ENCODE measurements around the gene GOLGA6L1. TPM values are rescaled to one million over a fixed set of nuclear protein-coding genes. Genes with fewer than 3 reads are reported as not detected.

GOLGA6L1 gene, protein sequence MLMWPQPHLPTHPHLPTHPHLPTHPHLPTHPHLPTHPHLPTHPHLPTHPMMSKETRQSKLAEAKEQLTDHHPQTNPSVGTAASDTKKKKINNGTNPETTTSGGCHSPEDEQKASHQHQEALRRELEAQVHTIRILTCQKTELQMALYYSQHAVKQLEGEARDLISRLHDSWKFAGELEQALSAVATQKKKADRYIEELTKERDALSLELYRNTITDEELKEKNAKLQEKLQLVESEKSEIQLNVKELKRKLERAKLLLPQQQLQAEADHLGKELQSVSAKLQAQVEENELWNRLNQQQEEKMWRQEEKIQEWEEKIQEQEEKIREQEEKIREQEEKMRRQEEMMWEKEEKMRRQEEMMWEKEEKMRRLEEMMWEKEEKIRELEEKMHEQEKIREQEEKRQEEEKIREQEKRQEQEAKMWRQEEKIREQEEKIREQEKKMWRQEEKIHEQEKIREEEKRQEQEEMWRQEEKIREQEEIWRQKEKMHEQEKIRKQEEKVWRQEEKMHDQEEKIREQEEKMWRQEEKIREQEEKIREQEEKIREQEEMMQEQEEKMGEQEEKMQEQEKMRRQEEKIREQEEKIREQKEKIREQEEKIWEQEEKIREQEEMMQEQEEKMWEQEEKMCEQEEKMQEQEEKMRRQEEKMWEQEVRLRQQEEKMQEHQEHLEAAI
- not detected for total RNA-seq

GRCh38 chr15:23136722-23137121, at the start of gene GOLGA6L1:
Gene GOLGA6L1 (minus strand): TSS chr15:23136822. CDS start chr15:23136731, 91 bp downstream.

Small RNA genes lying within 50 kb of the gene (small RNA-seq; reads per million reads assigned to genes)
- 0 reads per million in 2 donors for gene RN7SL106P

Other genes with a start within 250 kb of the GOLGA6L1 start
- 100 to 1,000 TPM in 1 of 2 donors, 10 to 100 TPM in 1; 94.3 to 112 TPM for gene CYFIP1, start 156.5 kb downstream of the GOLGA6L1 start, total RNA-seq
- gene TUBGCP5, start 97.3 kb downstream of the GOLGA6L1 start, total RNA-seq = 10 to 100 TPM; 29.9 to 31.6 TPM
- not detected for gene GOLGA6L26, start 197.4 kb upstream of the GOLGA6L1 start, total RNA-seq
- not detected for gene GOLGA8S, start 217.9 kb upstream of the GOLGA6L1 start, total RNA-seq